ENCODE data around the gene C2orf42.

DNA sequence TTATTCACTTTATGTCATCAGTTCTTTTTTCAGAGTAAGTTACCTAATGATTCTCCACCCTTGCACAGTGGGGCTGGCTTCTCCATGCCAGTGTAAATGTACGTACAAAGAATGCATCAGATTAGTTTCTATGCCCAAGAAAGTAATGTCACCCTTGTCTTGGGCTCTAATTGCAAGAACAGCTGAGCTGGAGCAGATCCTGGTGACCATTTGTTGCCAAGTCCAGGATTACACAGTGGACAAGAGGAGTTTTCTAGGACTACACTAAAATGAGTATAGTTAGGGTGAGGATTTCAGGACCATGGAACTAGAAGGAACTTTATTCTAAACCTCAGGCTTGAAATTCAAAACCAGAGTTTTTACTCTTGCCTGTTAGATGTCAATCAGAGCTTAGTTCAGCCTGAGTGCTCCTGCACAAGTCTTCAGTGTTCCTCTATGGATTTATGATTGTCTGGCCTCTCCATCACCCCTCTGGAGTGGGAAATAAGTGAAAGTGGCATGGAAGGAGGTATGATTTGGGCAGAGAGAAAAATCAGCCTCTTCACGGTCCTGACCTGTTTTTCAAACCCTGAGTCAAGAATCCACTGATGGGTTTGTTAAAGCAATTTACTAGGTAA lies 73.8 kb downstream of the C2orf42 start:
- TF ChIP-seq, protein P1, sequence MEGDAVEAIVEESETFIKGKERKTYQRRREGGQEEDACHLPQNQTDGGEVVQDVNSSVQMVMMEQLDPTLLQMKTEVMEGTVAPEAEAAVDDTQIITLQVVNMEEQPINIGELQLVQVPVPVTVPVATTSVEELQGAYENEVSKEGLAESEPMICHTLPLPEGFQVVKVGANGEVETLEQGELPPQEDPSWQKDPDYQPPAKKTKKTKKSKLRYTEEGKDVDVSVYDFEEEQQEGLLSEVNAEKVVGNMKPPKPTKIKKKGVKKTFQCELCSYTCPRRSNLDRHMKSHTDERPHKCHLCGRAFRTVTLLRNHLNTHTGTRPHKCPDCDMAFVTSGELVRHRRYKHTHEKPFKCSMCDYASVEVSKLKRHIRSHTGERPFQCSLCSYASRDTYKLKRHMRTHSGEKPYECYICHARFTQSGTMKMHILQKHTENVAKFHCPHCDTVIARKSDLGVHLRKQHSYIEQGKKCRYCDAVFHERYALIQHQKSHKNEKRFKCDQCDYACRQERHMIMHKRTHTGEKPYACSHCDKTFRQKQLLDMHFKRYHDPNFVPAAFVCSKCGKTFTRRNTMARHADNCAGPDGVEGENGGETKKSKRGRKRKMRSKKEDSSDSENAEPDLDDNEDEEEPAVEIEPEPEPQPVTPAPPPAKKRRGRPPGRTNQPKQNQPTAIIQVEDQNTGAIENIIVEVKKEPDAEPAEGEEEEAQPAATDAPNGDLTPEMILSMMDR (IDR thresholded peaks at IDR 0.05) = no peak
- TF ChIP-seq EP300 (IDR thresholded peaks at IDR 0.05) (no peak), POLR2A (IDR thresholded peaks at IDR 0.05) (no peak)
